ENCODE measurements around the gene RIMKLB.
A peak's percentile ranks its signal among the peaks of the same experiment; 100 is the strongest.

RIMKLB gene

DNA sequence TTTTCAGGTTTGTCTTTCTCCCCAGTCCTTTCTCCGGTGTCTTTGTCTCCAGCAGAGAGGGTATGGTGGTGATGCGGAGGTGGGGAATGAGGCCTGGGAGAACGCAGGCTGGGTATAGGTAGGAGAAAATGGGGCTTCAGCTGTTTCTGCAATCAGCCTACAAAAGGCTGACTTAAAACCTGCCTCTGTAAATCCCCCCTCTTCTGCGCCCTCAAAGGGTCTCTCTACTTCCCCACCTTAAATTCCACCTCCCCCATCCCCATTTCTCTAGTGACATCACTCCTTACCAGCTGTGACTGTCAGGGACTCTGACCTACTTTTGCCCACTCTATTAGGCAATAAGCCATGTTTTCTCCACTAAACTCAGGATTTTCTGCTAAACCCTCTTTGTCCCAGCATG lies 8.1 kb upstream of the RIMKLB start:
- TF ChIP-seq ARNTL (CRISPR knock-in tag; IDR thresholded peaks at IDR 0.05; ENCODE audit: borderline replicate concordance, low read depth) (no peak), ZNF8 (CRISPR knock-in tag; IDR thresholded peaks at IDR 0.05) (no peak), BACH2 (CRISPR knock-in tag; IDR thresholded peaks at IDR 0.05; ENCODE audit: borderline replicate concordance) (no peak), ZNF70 (CRISPR knock-in tag; IDR thresholded peaks at IDR 0.05) (no peak), ISL1 (CRISPR knock-in tag; IDR thresholded peaks at IDR 0.05) (no peak), OSR1 (CRISPR knock-in tag; IDR thresholded peaks at IDR 0.05) (no peak), CSDC2 (CRISPR knock-in tag; IDR thresholded peaks at IDR 0.05) (no peak), ZNF565 (CRISPR knock-in tag; conservative IDR thresholded peaks at IDR 0.05; ENCODE audit: low read depth) (no peak), ZFP30 (CRISPR knock-in tag; IDR thresholded peaks at IDR 0.05) (no peak), ESRRG (CRISPR knock-in tag; IDR thresholded peaks at IDR 0.05) (no peak), RARB (CRISPR knock-in tag; IDR thresholded peaks at IDR 0.05) (no peak)
- TF ChIP-seq, protein P1, sequence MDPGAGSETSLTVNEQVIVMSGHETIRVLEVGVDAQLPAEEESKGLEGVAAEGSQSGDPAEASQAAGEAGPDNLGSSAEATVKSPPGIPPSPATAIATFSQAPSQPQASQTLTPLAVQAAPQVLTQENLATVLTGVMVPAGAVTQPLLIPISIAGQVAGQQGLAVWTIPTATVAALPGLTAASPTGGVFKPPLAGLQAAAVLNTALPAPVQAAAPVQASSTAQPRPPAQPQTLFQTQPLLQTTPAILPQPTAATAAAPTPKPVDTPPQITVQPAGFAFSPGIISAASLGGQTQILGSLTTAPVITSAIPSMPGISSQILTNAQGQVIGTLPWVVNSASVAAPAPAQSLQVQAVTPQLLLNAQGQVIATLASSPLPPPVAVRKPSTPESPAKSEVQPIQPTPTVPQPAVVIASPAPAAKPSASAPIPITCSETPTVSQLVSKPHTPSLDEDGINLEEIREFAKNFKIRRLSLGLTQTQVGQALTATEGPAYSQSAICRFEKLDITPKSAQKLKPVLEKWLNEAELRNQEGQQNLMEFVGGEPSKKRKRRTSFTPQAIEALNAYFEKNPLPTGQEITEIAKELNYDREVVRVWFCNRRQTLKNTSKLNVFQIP (CRISPR knock-in tag; IDR thresholded peaks at IDR 0.05; ENCODE audit: borderline replicate concordance, low read depth) = no peak
- TF ChIP-seq, protein P2, sequence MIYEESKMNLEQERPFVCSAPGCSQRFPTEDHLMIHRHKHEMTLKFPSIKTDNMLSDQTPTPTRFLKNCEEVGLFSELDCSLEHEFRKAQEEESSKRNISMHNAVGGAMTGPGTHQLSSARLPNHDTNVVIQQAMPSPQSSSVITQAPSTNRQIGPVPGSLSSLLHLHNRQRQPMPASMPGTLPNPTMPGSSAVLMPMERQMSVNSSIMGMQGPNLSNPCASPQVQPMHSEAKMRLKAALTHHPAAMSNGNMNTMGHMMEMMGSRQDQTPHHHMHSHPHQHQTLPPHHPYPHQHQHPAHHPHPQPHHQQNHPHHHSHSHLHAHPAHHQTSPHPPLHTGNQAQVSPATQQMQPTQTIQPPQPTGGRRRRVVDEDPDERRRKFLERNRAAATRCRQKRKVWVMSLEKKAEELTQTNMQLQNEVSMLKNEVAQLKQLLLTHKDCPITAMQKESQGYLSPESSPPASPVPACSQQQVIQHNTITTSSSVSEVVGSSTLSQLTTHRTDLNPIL (CRISPR knock-in tag; IDR thresholded peaks at IDR 0.05; ENCODE audit: low read depth) = no peak
- ATAC-seq = no peak

DNA sequence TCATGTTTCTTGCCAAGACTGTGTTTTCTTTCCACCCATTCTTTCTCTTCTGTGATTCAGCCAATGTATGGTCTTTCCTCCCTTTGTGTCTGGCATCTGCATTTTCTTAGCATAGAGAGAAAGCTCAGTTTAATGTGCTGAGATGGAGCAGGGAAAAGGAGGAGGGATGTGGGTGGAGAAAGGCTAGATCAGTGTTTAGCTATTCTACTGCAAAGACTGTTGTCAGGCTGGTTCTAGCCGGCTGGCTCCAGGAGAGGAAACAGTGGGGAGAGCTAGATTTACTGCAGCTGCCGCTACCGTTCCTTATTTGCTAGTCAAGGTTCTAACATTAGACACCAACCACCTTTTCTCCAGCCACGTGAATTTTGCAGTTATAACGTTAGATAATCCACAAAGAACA lies 5.2 kb upstream of the RIMKLB start:
- ATAC-seq = peak; percentile 79
- TF ChIP-seq, protein P3, sequence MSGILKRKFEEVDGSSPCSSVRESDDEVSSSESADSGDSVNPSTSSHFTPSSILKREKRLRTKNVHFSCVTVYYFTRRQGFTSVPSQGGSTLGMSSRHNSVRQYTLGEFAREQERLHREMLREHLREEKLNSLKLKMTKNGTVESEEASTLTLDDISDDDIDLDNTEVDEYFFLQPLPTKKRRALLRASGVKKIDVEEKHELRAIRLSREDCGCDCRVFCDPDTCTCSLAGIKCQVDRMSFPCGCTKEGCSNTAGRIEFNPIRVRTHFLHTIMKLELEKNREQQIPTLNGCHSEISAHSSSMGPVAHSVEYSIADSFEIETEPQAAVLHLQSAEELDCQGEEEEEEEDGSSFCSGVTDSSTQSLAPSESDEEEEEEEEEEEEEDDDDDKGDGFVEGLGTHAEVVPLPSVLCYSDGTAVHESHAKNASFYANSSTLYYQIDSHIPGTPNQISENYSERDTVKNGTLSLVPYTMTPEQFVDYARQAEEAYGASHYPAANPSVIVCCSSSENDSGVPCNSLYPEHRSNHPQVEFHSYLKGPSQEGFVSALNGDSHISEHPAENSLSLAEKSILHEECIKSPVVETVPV (CRISPR knock-in tag; IDR thresholded peaks at IDR 0.05) = no peak
- no peak for TF ChIP-seq TCF4 (CRISPR knock-in tag; IDR thresholded peaks at IDR 0.05; ENCODE audit: borderline replicate concordance)
- no peak for TF ChIP-seq ZFP3 (CRISPR knock-in tag; IDR thresholded peaks at IDR 0.05)

DNA sequence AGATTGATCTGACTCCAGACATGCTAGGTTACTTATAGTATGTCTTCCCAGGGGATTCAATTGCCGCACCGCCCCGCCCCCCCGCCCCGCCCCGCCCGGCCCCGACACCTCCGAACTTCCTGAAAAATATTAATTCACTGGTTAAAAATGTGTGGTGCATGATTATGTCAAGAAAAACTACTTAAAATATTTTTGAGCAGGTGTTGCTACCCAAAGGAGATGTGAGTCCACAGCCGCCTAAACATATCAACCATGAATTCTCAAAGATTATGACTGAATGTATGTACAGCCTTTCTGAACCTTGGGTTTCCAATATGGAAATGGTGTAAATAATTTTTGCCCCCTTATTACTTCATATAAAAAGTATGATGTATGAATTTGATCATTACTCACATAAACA lies 2.7 kb upstream of the RIMKLB start:
- no peak for TF ChIP-seq BACH2 (CRISPR knock-in tag; IDR thresholded peaks at IDR 0.05; ENCODE audit: borderline replicate concordance)
- no peak for TF ChIP-seq CSDC2 (CRISPR knock-in tag; IDR thresholded peaks at IDR 0.05)
- TF ChIP-seq, protein P2 (CRISPR knock-in tag; IDR thresholded peaks at IDR 0.05; ENCODE audit: low read depth) = no peak
- TF ChIP-seq ZNF70 (CRISPR knock-in tag; IDR thresholded peaks at IDR 0.05) = no peak
- no peak for TF ChIP-seq GLIS3 (CRISPR knock-in tag; IDR thresholded peaks at IDR 0.05)
- no peak for TF ChIP-seq ZNF8 (CRISPR knock-in tag; IDR thresholded peaks at IDR 0.05)
- TF ChIP-seq, protein P4, sequence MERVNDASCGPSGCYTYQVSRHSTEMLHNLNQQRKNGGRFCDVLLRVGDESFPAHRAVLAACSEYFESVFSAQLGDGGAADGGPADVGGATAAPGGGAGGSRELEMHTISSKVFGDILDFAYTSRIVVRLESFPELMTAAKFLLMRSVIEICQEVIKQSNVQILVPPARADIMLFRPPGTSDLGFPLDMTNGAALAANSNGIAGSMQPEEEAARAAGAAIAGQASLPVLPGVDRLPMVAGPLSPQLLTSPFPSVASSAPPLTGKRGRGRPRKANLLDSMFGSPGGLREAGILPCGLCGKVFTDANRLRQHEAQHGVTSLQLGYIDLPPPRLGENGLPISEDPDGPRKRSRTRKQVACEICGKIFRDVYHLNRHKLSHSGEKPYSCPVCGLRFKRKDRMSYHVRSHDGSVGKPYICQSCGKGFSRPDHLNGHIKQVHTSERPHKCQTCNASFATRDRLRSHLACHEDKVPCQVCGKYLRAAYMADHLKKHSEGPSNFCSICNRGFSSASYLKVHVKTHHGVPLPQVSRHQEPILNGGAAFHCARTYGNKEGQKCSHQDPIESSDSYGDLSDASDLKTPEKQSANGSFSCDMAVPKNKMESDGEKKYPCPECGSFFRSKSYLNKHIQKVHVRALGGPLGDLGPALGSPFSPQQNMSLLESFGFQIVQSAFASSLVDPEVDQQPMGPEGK (CRISPR knock-in tag; IDR thresholded peaks at IDR 0.05; ENCODE audit: borderline replicate concordance) = no peak
- no peak for TF ChIP-seq ZNF565 (CRISPR knock-in tag; conservative IDR thresholded peaks at IDR 0.05; ENCODE audit: low read depth)
- no peak for TF ChIP-seq ESRRG (CRISPR knock-in tag; IDR thresholded peaks at IDR 0.05)
- TF ChIP-seq TCF4 (CRISPR knock-in tag; IDR thresholded peaks at IDR 0.05; ENCODE audit: borderline replicate concordance) = no peak
- TF ChIP-seq, protein P5, sequence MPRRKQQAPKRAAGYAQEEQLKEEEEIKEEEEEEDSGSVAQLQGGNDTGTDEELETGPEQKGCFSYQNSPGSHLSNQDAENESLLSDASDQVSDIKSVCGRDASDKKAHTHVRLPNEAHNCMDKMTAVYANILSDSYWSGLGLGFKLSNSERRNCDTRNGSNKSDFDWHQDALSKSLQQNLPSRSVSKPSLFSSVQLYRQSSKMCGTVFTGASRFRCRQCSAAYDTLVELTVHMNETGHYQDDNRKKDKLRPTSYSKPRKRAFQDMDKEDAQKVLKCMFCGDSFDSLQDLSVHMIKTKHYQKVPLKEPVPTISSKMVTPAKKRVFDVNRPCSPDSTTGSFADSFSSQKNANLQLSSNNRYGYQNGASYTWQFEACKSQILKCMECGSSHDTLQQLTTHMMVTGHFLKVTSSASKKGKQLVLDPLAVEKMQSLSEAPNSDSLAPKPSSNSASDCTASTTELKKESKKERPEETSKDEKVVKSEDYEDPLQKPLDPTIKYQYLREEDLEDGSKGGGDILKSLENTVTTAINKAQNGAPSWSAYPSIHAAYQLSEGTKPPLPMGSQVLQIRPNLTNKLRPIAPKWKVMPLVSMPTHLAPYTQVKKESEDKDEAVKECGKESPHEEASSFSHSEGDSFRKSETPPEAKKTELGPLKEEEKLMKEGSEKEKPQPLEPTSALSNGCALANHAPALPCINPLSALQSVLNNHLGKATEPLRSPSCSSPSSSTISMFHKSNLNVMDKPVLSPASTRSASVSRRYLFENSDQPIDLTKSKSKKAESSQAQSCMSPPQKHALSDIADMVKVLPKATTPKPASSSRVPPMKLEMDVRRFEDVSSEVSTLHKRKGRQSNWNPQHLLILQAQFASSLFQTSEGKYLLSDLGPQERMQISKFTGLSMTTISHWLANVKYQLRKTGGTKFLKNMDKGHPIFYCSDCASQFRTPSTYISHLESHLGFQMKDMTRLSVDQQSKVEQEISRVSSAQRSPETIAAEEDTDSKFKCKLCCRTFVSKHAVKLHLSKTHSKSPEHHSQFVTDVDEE (CRISPR knock-in tag; IDR thresholded peaks at IDR 0.05) = no peak
- no peak for TF ChIP-seq SNAI2 (CRISPR knock-in tag; IDR thresholded peaks at IDR 0.05)
- no peak for TF ChIP-seq OSR1 (CRISPR knock-in tag; IDR thresholded peaks at IDR 0.05)
- TF ChIP-seq ISL1 (CRISPR knock-in tag; IDR thresholded peaks at IDR 0.05) = no peak
- no peak for TF ChIP-seq PPARA (CRISPR knock-in tag; IDR thresholded peaks at IDR 0.05; ENCODE audit: borderline replicate concordance)
- TF ChIP-seq TOX (CRISPR knock-in tag; IDR thresholded peaks at IDR 0.05; ENCODE audit: borderline replicate concordance) = no peak
- no peak for ATAC-seq
